ENCODE measurements around the gene BDNF. TPM values are rescaled to one million over a fixed set of nuclear protein-coding genes. Genes with fewer than 3 reads are reported as not detected.

Gene BDNF
- total and polyA plus RNA-seq, 2 of the 8 experiments (the other 6 are each of a cell fraction or from before 2014, with no cell fraction given) = 2.4 to 5.4 TPM

DNA sequence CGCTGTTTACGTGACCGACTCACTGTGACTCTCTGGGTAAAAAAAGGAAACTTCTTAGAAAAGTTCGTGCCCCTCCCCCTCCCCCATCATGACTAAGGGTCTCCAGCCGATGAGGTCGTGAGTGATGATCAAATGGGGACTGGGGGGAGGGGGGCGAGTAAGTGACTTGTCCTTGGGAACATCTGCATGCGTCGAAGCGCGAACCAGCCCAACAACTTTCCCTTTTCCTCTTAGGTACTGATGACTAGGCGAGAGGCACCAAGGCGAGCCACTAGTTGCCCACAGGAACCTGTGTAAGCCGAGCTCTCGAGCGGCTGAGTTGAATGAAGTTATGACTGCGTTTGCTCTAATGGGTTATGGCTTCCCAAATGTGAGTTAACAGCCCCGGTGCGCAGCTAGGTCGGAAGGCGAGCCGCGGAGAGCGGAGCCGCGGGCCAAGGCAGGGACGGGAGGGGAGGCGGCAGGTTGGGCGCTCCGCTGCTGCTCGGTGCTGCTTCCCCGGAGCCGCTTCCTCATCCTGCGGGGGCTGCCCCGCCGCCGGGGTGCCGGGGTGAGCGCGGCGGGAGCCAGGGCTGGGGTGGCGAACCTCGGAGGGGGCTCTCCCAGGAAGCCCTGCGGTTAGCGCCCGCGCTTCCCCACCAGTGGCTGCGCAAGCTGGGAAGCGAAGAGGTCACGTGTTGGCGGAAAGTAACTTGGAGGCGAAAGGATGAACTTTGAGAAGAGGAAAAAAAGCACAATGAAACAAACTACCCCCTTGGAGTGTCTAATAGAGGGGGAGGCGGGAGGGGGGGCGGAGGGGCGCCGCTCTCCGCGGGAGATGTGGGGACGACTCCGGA lies 22.1 kb upstream of the BDNF start (continued):
- TF ChIP-seq MAFK (IDR thresholded peaks at IDR 0.05; ENCODE audit: low read depth, low read length) = peak; percentile 72; the same call in 1 of the 2 replicates
- 0 out of 4 replicates have a peak, but pooled peaks of 1 of the 2 experiments have one; percentile 14 for TF ChIP-seq SIN3A (conservative IDR thresholded peaks at IDR 0.05 in 1 of 2, IDR thresholded peaks at IDR 0.05 in 1 of 2; ENCODE audit: low read depth in 1 of 2, low read length in 2 of 2)
- peak; percentile 61; the same call in 1 of the 2 replicates for TF ChIP-seq RFX5 (IDR thresholded peaks at IDR 0.05; ENCODE audit: borderline replicate concordance, low read depth, low read length)
- TF ChIP-seq SIX5 (IDR thresholded peaks at IDR 0.05; ENCODE audit: low read depth, low read length) = no peak
- TF ChIP-seq POLR2A (IDR thresholded peaks at IDR 0.05; ENCODE audit: control extremely low read depth in 1 of 2, low read depth in 2 of 2, low read length in 2 of 2) = 0 out of 3 replicates have a peak, but pooled peaks of 1 of the 2 experiments have one; percentile 50
- TF ChIP-seq JUND (IDR thresholded peaks at IDR 0.05; ENCODE audit: low read length) = no peak
- TF ChIP-seq, protein P1, sequence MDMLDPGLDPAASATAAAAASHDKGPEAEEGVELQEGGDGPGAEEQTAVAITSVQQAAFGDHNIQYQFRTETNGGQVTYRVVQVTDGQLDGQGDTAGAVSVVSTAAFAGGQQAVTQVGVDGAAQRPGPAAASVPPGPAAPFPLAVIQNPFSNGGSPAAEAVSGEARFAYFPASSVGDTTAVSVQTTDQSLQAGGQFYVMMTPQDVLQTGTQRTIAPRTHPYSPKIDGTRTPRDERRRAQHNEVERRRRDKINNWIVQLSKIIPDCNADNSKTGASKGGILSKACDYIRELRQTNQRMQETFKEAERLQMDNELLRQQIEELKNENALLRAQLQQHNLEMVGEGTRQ (IDR thresholded peaks at IDR 0.05; ENCODE audit: low read length) = peak; percentile 78
- no peak for TF ChIP-seq ZNF274 (IDR thresholded peaks at IDR 0.05; ENCODE audit: borderline replicate concordance, extremely low read depth, low read length)
- TF ChIP-seq SUZ12 (IDR thresholded peaks at IDR 0.05; ENCODE audit: low read length) = peak; percentile 23; the same call in 1 of the 2 replicates
- TF ChIP-seq, protein P2, sequence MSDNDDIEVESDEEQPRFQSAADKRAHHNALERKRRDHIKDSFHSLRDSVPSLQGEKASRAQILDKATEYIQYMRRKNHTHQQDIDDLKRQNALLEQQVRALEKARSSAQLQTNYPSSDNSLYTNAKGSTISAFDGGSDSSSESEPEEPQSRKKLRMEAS (IDR thresholded peaks at IDR 0.05) = peak; percentile 81
- TF ChIP-seq PHF8 (conservative IDR thresholded peaks at IDR 0.05; ENCODE audit: low read depth, low read length) = peak; percentile 51
- TF ChIP-seq EP300 (IDR thresholded peaks at IDR 0.05; ENCODE audit: borderline replicate concordance in 1 of 2, low read depth in 2 of 2, low read length in 2 of 2) = 0 out of 3 replicates have a peak, but pooled peaks of 1 of the 2 experiments have one; percentile 28
- peak; percentile 92 for TF ChIP-seq KDM4A (IDR thresholded peaks at IDR 0.05; ENCODE audit: low read depth, low read length, severe bottlenecking)
- TF ChIP-seq KDM1A (IDR thresholded peaks at IDR 0.05; ENCODE audit: borderline replicate concordance, low read length) = peak; percentile 90; the same call in 1 of the 2 replicates
- TF ChIP-seq CREB1 (IDR thresholded peaks at IDR 0.05) = peak; percentile 86
- TF ChIP-seq HDAC6 (IDR thresholded peaks at IDR 0.05; ENCODE audit: low read depth, low read length) = no peak
- TF ChIP-seq, protein P3, sequence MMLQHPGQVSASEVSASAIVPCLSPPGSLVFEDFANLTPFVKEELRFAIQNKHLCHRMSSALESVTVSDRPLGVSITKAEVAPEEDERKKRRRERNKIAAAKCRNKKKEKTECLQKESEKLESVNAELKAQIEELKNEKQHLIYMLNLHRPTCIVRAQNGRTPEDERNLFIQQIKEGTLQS (IDR thresholded peaks at IDR 0.05; ENCODE audit: insufficient read depth, low read depth, low read length) = 0 out of 2 replicates have a peak, but pooled peaks have one; percentile 25
- peak; percentile 90 for TF ChIP-seq BACH1 (IDR thresholded peaks at IDR 0.05; ENCODE audit: low read length)
- TF ChIP-seq BCL11A (IDR thresholded peaks at IDR 0.05; ENCODE audit: low read depth in 2 of 2, low read length in 2 of 2) = no peak
- TF ChIP-seq SP1 (IDR thresholded peaks at IDR 0.05; ENCODE audit: low read depth, low read length) = 0 out of 2 replicates have a peak, but pooled peaks have one; percentile 6
- TF ChIP-seq HDAC2 (IDR thresholded peaks at IDR 0.05; ENCODE audit: borderline replicate concordance in 1 of 2, low read depth in 2 of 2, low read length in 2 of 2) = peak in 1 of 2 experiments; percentile 62; a peak in 1 of 4 replicates
